ENCODE measurements around the gene DNAH5. TPM values are rescaled to one million over a fixed set of nuclear protein-coding genes. Genes with fewer than 3 reads are reported as not detected.

Gene DNAH5
- polyA plus RNA-seq, 1 donor (not counting 4 experiments of a cell fraction or from before 2014, with no cell fraction given): 0.73 TPM

- Histone ChIP-seq H3K79me2 (ENCODE audit: control insufficient read depth, insufficient read depth, low read length) (no peaks in the 10 kb centered on the region), H3K9ac (ENCODE audit: control insufficient read depth, extremely low read depth, insufficient read depth, low read length) (no peak overlapping the region), H3K27me3 (ENCODE audit: control insufficient read depth, extremely low read depth, insufficient read depth, low read length) (no peaks in the 10 kb centered on the region), H3K27ac (ENCODE audit: control insufficient read depth, insufficient read depth, low read length) (no peak overlapping the region), H2AFZ (ENCODE audit: control insufficient read depth, low read length) (no peak overlapping the region), H3K9me1 (ENCODE audit: control insufficient read depth, extremely low read depth, insufficient read depth, low read length) (no peaks in the 10 kb centered on the region), H3K9me3 (ENCODE audit: control insufficient read depth, low read depth, low read length) (no peaks in the 10 kb centered on the region), H3K36me3 (ENCODE audit: control insufficient read depth in 2 of 2, extremely low read depth in 1 of 2, insufficient read depth in 2 of 2, low read length in 2 of 2) (no peaks in the 10 kb centered on the region), H3K4me3 (ENCODE audit: control insufficient read depth in 2 of 3, extremely low read depth in 1 of 3, insufficient read depth in 2 of 3, low read depth in 1 of 3, low read length in 3 of 3) (no peak overlapping the region), H3K4me1 (ENCODE audit: control insufficient read depth, extremely low read depth, insufficient read depth, low read length) (peaks cover 3% of the 10 kb centered on the region), H3K4me2 (ENCODE audit: control insufficient read depth, extremely low read depth, insufficient read depth, low read depth, low read length) (no peak overlapping the region), H4K20me1 (ENCODE audit: control insufficient read depth, extremely low read depth, insufficient read depth, low read length) (no peaks in the 10 kb centered on the region)
- DNase-seq (ENCODE audit: low read depth, low spot score) (no peak), FAIRE-seq (no peak)
- TF ChIP-seq EZH2 (IDR thresholded peaks at IDR 0.05; ENCODE audit: low read length) (no peak), CTCF (optimal IDR thresholded peaks at IDR 0.05 in 1 of 3, IDR thresholded peaks at IDR 0.05 in 1 of 3, conservative IDR thresholded peaks at IDR 0.05 in 1 of 3; ENCODE audit: extremely low read depth in 1 of 3, insufficient read depth in 2 of 3, low read length in 3 of 3) (no peak)
- dilution Hi-C loops (cut with MboI; ENCODE audit: extremely low pct_ligation_motif_present, low sequenced_read_pairs): loop anchor here (25.0 kb wide), 1 partner anchor 444 kb away; no protein-coding TSS in a partner anchor
Observed at GRCh38 chr5:13956471-13956870, 12.0 kb upstream of the DNAH5 start.

GRCh38 chr5:13955896-13956295 is 11.4 kb upstream of the DNAH5 start:
- Histone ChIP-seq H3K9me3 (ENCODE audit: control insufficient read depth, low read depth, low read length) (no peaks in the 10 kb centered on the region), H3K4me3 (ENCODE audit: control insufficient read depth in 2 of 3, extremely low read depth in 1 of 3, insufficient read depth in 2 of 3, low read depth in 1 of 3, low read length in 3 of 3) (no peak overlapping the region), H4K20me1 (ENCODE audit: control insufficient read depth, extremely low read depth, insufficient read depth, low read length) (no peaks in the 10 kb centered on the region), H3K27me3 (ENCODE audit: control insufficient read depth, extremely low read depth, insufficient read depth, low read length) (no peaks in the 10 kb centered on the region), H3K9me1 (ENCODE audit: control insufficient read depth, extremely low read depth, insufficient read depth, low read length) (no peaks in the 10 kb centered on the region), H3K4me1 (ENCODE audit: control insufficient read depth, extremely low read depth, insufficient read depth, low read length) (peaks cover 3% of the 10 kb centered on the region), H2AFZ (ENCODE audit: control insufficient read depth, low read length) (no peak overlapping the region), H3K36me3 (ENCODE audit: control insufficient read depth in 2 of 2, extremely low read depth in 1 of 2, insufficient read depth in 2 of 2, low read length in 2 of 2) (no peaks in the 10 kb centered on the region), H3K27ac (ENCODE audit: control insufficient read depth, insufficient read depth, low read length) (no peak overlapping the region), H3K79me2 (ENCODE audit: control insufficient read depth, insufficient read depth, low read length) (no peaks in the 10 kb centered on the region), H3K4me2 (ENCODE audit: control insufficient read depth, extremely low read depth, insufficient read depth, low read depth, low read length) (no peak overlapping the region), H3K9ac (ENCODE audit: control insufficient read depth, extremely low read depth, insufficient read depth, low read length) (no peak overlapping the region)
- no peak for TF ChIP-seq EZH2 (IDR thresholded peaks at IDR 0.05; ENCODE audit: low read length)
- no peak for TF ChIP-seq CTCF (optimal IDR thresholded peaks at IDR 0.05 in 1 of 3, IDR thresholded peaks at IDR 0.05 in 1 of 3, conservative IDR thresholded peaks at IDR 0.05 in 1 of 3; ENCODE audit: extremely low read depth in 1 of 3, insufficient read depth in 2 of 3, low read length in 3 of 3)
- DNase-seq (ENCODE audit: low read depth, low spot score): peak; percentile 11
- no peak for FAIRE-seq
- dilution Hi-C loops (cut with MboI; ENCODE audit: extremely low pct_ligation_motif_present, low sequenced_read_pairs): loop anchor here (25.0 kb wide), 1 partner anchor 444 kb away; no protein-coding TSS in a partner anchor
